Measurements from ENCODE around the gene RNF213.

RNF213 gene

GRCh38 chr17:80439499-80439898 is 178.8 kb downstream of the RNF213 start:
- peak in 1 of 3 experiments; percentile 10 for DNase-seq

- peak in 1 of 3 experiments; percentile 29 for DNase-seq
These were observed 180.5 kb downstream of the RNF213 start for GRCh38 chr17:80441133-80441578.

GRCh38 chr17:80441598-80442322 is 181.1 kb downstream of the RNF213 start:
- DNase-seq = peak in 2 of 3 experiments; percentile 14 to 19

- DNase-seq = no peak
These were observed 181.6 kb downstream of the RNF213 start for GRCh38 chr17:80442323-80442659.

- no peak for DNase-seq
These were observed 182.1 kb downstream of the RNF213 start for GRCh38 chr17:80442764-80443163.

GRCh38 chr17:80443498-80443897 is 182.8 kb downstream of the RNF213 start:
- no peak for DNase-seq

GRCh38 chr17:80443916-80444643 is 183.4 kb downstream of the RNF213 start:
- DNase-seq = peak in 2 of 3 experiments; percentile 76 to 85

GRCh38 chr17:80444644-80444979 is 184.0 kb downstream of the RNF213 start:
- peak in 2 of 3 experiments; percentile 25 to 29 for DNase-seq

- peak in 1 of 3 experiments; percentile 34 for DNase-seq
These were observed 184.5 kb downstream of the RNF213 start for GRCh38 chr17:80445007-80445725.

- no peak for DNase-seq
These were observed 185.1 kb downstream of the RNF213 start for GRCh38 chr17:80445726-80446110.

GRCh38 chr17:80446645-80447405 is 186.2 kb downstream of the RNF213 start:
- no peak for DNase-seq

GRCh38 chr17:80447790-80448189 is 187.1 kb downstream of the RNF213 start:
- DNase-seq = no peak
